ENCODE data around the gene OSCP1. TPM values are rescaled to one million over a fixed set of nuclear protein-coding genes. Genes with fewer than 3 reads are reported as not detected.

The OSCP1 gene
- polyA plus RNA-seq, 1 of the 3 experiments (the other 2 are of a cell fraction) = 11.9 TPM

DNA sequence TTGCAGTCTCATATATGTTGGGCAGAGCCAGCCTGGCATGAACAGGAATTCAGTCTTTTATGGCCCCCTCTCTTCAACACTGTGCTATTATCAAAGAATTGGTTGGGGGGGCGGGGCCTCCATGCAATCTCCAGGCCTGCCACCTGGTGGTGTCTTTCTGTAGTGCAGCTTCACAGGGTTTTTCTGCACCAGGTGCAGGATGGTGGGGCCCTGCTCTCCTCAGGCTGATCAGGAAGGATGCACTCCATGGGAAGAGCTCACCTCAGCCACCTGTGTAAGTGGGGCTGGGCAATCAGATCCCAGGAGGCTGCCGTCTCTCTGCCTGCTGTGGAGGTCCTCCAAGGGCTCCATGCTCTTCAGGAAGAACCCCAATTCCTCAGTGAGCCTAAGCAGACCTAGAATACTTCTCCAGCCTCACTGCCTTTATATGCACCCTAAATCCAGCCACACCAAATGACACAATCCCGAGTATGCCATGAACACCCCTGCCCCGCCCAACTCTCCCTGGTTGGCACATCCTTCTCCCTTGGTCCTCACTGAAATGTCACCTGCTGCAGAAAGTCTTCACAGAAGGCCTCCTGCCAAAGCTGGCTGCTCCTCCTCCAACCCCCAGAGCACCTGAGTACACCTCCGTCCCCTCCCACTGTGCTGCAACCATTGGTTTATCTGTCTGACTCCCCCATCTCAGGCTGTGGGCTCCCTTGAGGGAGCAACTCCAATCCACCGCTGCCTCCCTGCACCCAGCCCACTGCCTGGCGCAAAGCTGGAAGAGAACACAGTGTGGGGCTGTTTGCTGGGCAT is 81.0 kb downstream of the OSCP1 start (continued):
- TF ChIP-seq, protein P1, sequence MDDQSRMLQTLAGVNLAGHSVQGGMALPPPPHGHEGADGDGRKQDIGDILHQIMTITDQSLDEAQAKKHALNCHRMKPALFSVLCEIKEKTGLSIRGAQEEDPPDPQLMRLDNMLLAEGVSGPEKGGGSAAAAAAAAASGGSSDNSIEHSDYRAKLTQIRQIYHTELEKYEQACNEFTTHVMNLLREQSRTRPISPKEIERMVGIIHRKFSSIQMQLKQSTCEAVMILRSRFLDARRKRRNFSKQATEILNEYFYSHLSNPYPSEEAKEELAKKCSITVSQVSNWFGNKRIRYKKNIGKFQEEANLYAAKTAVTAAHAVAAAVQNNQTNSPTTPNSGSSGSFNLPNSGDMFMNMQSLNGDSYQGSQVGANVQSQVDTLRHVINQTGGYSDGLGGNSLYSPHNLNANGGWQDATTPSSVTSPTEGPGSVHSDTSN (IDR thresholded peaks at IDR 0.05) = no peak
- TF ChIP-seq GABPA (IDR thresholded peaks at IDR 0.05; ENCODE audit: low read depth) (no peak), GATA2 (CRISPR knock-in tag; IDR thresholded peaks at IDR 0.05) (no peak), TCF12 (IDR thresholded peaks at IDR 0.05) (peak; percentile 15; the same call in 1 of the 2 replicates), YY1 (IDR thresholded peaks at IDR 0.05; ENCODE audit: low read depth) (no peak)

Small RNA genes within 50 kb of the gene (small RNA-seq; reads per million reads assigned to genes)
- gene RNU4-27P (0 reads per million in 7 experiments), gene SNORA63C (0 to 2.2 (median 0) reads per million in 7 experiments)

Other genes with a start within 250 kb of the OSCP1 start
- 33.7 and 46.1 TPM in 2 replicates for gene THRAP3, start 226.0 kb downstream of the OSCP1 start, polyA plus RNA-seq (2012; rRNA removed)
- gene SH3D21, start 144.1 kb downstream of the OSCP1 start, polyA plus RNA-seq (2012; rRNA removed) = 1.6 and 1.8 TPM in 2 replicates
- 34.1 and 38.9 TPM in 2 replicates for gene EVA1B, start 126.8 kb downstream of the OSCP1 start, polyA plus RNA-seq (2012; rRNA removed)
- 39.0 and 43.3 TPM in 2 replicates for gene STK40, start 64.5 kb downstream of the OSCP1 start, polyA plus RNA-seq (2012; rRNA removed)
- 87.5 and 96.8 TPM in 2 replicates for gene LSM10, start 52.5 kb downstream of the OSCP1 start, polyA plus RNA-seq (2012; rRNA removed)
- 64.2 and 75.1 TPM in 2 replicates for gene MRPS15, start 13.9 kb upstream of the OSCP1 start, polyA plus RNA-seq (2012; rRNA removed)
- gene CSF3R, start 32.5 kb upstream of the OSCP1 start, polyA plus RNA-seq (2012; rRNA removed) = not detected in 2 replicates

Measured in SK-N-SH (cell line).